Karpas-422 (cell line): ENCODE data around the gene ODAD2. TPM values are rescaled to one million over a fixed set of nuclear protein-coding genes. Genes with fewer than 3 reads are reported as not detected.
"Not testable (repeated sequence)": the region's sequence is repeated elsewhere in the genome, so short reads cannot be mapped to it uniquely, and the experiment has no call there.

Experiments
- DNase-seq: peaks from one replicate; pipeline ENCODE4 v3.0.0-alpha.2; 2015
- H2AFZ ChIP-seq: fragments of 200-600 bp; sonication (generic); 2 replicates; pipeline ENCODE4 v1.6.1; 2014; ENCODE audit warnings: antibody characterized with exemption, low read length, mixed read lengths
- H3K27ac ChIP-seq: fragments of 200-600 bp; sonication (generic); 2 replicates; pipeline ENCODE4 v1.5.1; 2014; ENCODE audit warnings: mild to moderate bottlenecking, low read length, moderate library complexity
- H3K27me3 ChIP-seq: fragments of 200-600 bp; sonication (generic); 2 replicates; pipeline ENCODE4 v1.6.1; 2014; ENCODE audit warnings: low read length, mixed read lengths
- H3K36me3 ChIP-seq: fragments of 200-600 bp; sonication (generic); 2 replicates; pipeline ENCODE4 v1.6.1; 2014; ENCODE audit warnings: low read length, mixed read lengths; ENCODE audit not compliant: insufficient read depth
- H3K4me1 ChIP-seq: fragments of 200-600 bp; sonication (generic); 2 replicates; pipeline ENCODE4 v1.6.1; 2014; ENCODE audit warnings: mild to moderate bottlenecking, low read length, mixed read lengths
- H3K4me2 ChIP-seq: fragments of 200-600 bp; sonication (generic); 2 replicates; pipeline ENCODE4 v1.6.1; 2014; ENCODE audit warnings: low read length, low read depth, mild to moderate bottlenecking; ENCODE audit not compliant: poor library complexity, severe bottlenecking
- H3K4me3 ChIP-seq: fragments of 200-600 bp; sonication (generic); 2 replicates; pipeline ENCODE4 v1.5.1; 2014; ENCODE audit warnings: mild to moderate bottlenecking, antibody characterized with exemption, low read length, mixed read lengths
- H3K79me2 ChIP-seq: fragments of 200-600 bp; sonication (generic); 2 replicates; pipeline ENCODE4 v1.6.1; 2014; ENCODE audit warnings: mild to moderate bottlenecking, low read length, mixed read lengths
- H3K9ac ChIP-seq: fragments of 200-600 bp; sonication (generic); 2 replicates; pipeline ENCODE4 v1.6.0; 2014; ENCODE audit warnings: low read length
- H3K9me2 ChIP-seq: fragments of 200-600 bp; sonication (generic), shearing (Covaris generic); replicated peaks from 2 replicates; pipeline ENCODE4 v1.6.0; 2014; ENCODE audit warnings: mild to moderate bottlenecking, low read length, moderate library complexity; ENCODE audit not compliant: insufficient read depth
- H3K9me3 ChIP-seq: fragments of 300-700, 200-600 bp; sonication (generic); 2 replicates; pipeline ENCODE4 v1.6.1; 2014; ENCODE audit warnings: low read length, mixed read lengths
- H4K20me1 ChIP-seq: fragments of 200-600 bp; sonication (generic); 2 replicates; pipeline ENCODE4 v1.6.1; 2014; ENCODE audit warnings: mild to moderate bottlenecking, antibody characterized with exemption, low read length, low read depth; ENCODE audit not compliant: insufficient read depth
- total RNA-seq: library from RNA; depleted of rRNA; stranded (reverse); fragments of >200 nt; shearing (Covaris generic); gene quantifications from 2 replicates; pipeline ENCODE4 v1.2.3, GENCODE V29; 2014; ENCODE audit warnings: low replicate concordance

Gene ODAD2
- total RNA-seq, 1 experiment from 2014 or later = not detected

DNA sequence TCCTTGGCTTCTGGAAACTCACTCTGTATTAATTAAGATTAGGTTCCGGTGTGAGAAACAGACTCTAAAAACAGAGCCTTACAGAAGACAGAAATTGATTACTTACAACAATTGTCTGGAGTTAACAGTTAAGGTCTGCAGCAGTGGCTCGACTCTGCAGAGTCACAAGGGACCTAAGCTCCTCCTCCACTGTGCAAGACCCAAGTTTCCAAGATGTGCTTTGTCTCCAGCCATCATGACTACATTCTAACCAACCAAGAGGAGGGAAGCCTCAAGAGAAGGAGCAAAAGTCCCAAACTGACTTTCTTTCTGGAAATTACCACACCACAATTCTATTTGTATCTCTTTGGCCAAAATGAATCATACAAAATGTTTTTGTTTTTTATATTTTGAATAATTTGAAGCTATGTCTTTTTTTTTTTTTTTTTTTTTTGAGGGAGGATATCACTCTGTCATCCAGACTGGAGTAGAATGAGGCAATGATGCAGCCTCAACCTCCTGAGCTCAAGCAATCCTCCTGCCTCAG, 14.2 kb upstream of the ODAD2 start:
- no peak overlapping the region for H3K27ac ChIP-seq
- no peaks in the 10 kb centered on the region for H4K20me1 ChIP-seq
- H3K79me2 ChIP-seq = no peaks in the 10 kb centered on the region
- H3K4me3 ChIP-seq = no peak overlapping the region
- no peaks in the 10 kb centered on the region for H3K9me3 ChIP-seq
- H3K4me1 ChIP-seq = no peaks in the 10 kb centered on the region
- H3K9me2 ChIP-seq = no peaks in the 10 kb centered on the region
- no peak overlapping the region for H2AFZ ChIP-seq
- no peaks in the 10 kb centered on the region for H3K36me3 ChIP-seq
- no peak overlapping the region for H3K9ac ChIP-seq
- H3K27me3 ChIP-seq = no peaks in the 10 kb centered on the region
- DNase-seq = no peak
- H3K4me2 ChIP-seq = no peak overlapping the region

DNA sequence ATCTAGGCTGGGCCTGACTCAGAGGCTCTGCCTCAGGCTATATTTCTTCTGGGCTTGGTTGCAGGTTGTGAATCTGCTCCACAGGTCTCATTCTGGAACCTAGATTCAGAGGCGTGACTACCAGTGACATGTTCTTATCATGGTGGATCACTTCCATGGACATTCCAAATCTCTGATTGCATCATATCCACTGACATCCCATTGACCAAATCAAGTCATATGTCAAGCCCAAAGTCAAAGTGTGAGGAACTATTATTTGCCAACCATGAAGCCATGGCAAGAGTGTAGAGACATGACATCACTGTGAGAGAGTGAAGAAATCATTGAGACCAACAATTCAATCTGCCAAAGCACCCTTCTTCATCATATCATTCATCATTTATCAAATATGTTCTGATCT, 11.9 kb upstream of the ODAD2 start:
- Histone ChIP-seq H3K9me3 (no peaks in the 10 kb centered on the region), H2AFZ (no peak overlapping the region), H3K4me2 (no peak overlapping the region), H3K27me3 (no peaks in the 10 kb centered on the region), H3K36me3 (no peaks in the 10 kb centered on the region), H3K9me2 (no peaks in the 10 kb centered on the region), H3K4me3 (no peak overlapping the region), H4K20me1 (no peaks in the 10 kb centered on the region), H3K27ac (no peak overlapping the region), H3K9ac (no peak overlapping the region), H3K79me2 (no peaks in the 10 kb centered on the region), H3K4me1 (no peaks in the 10 kb centered on the region)
- no peak for DNase-seq

- no peak for DNase-seq
- no peaks in the 10 kb centered on the region for H4K20me1 ChIP-seq
- no peaks in the 10 kb centered on the region for H3K4me1 ChIP-seq
- H3K79me2 ChIP-seq = no peaks in the 10 kb centered on the region
- H3K27ac ChIP-seq = no peak overlapping the region
- H3K27me3 ChIP-seq = no peaks in the 10 kb centered on the region
- no peaks in the 10 kb centered on the region for H3K9me3 ChIP-seq
- no peaks in the 10 kb centered on the region for H3K9me2 ChIP-seq
- no peaks in the 10 kb centered on the region for H3K36me3 ChIP-seq
- H3K4me2 ChIP-seq = no peak overlapping the region
- no peak overlapping the region for H3K9ac ChIP-seq
- no peak overlapping the region for H2AFZ ChIP-seq
- H3K4me3 ChIP-seq = no peak overlapping the region
These were observed 9.2 kb upstream of the ODAD2 start for GRCh38 chr10:28008054-28008453.

DNA sequence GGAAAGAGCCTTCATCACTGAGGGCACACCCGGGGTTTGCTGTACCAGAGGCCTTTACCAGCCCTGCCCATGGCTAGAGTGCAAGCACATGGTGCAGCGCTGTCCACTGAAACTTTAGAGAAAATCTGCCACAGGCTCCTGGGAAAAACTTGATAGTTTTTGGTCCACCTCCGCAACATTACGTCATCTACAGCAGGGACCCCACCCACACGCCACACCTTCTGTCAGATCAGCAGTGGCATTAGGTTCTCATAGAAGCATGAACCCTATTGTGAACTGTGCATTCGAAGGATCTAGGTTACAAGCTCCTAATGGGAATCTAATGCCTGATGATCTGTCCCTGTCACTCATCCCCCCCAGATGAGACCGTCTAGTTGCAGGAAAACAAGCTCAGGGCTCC, 2.5 kb upstream of the ODAD2 start:
- Histone ChIP-seq H3K9me3 (no peaks in the 10 kb centered on the region), H3K9ac (no peak overlapping the region), H3K79me2 (no peaks in the 10 kb centered on the region), H4K20me1 (no peaks in the 10 kb centered on the region), H2AFZ (no peak overlapping the region), H3K9me2 (no peaks in the 10 kb centered on the region), H3K4me2 (no peak overlapping the region), H3K4me3 (no peak overlapping the region), H3K4me1 (no peaks in the 10 kb centered on the region), H3K27me3 (no peaks in the 10 kb centered on the region), H3K36me3 (no peaks in the 10 kb centered on the region), H3K27ac (no peak overlapping the region)
- DNase-seq = no peak

- Histone ChIP-seq H3K4me2 (no peak overlapping the region), H3K36me3 (no peaks in the 10 kb centered on the region), H3K4me3 (no peak overlapping the region), H3K79me2 (no peaks in the 10 kb centered on the region), H3K9ac (no peak overlapping the region), H3K9me3 (no peaks in the 10 kb centered on the region), H3K27ac (no peak overlapping the region), H4K20me1 (no peaks in the 10 kb centered on the region), H3K27me3 (no peaks in the 10 kb centered on the region), H2AFZ (no peak overlapping the region), H3K4me1 (no peaks in the 10 kb centered on the region), H3K9me2 (no peaks in the 10 kb centered on the region)
- DNase-seq = no peak
These were observed 513 bp downstream of the ODAD2 start for GRCh38 chr10:27998178-27998953.

- Histone ChIP-seq H3K9ac (no peak overlapping the region), H4K20me1 (no peaks in the 10 kb centered on the region), H3K27me3 (no peaks in the 10 kb centered on the region), H3K4me3 (no peak overlapping the region), H2AFZ (no peak overlapping the region), H3K9me3 (no peaks in the 10 kb centered on the region), H3K27ac (no peak overlapping the region), H3K9me2 (no peaks in the 10 kb centered on the region), H3K4me1 (no peaks in the 10 kb centered on the region), H3K79me2 (no peaks in the 10 kb centered on the region), H3K4me2 (no peak overlapping the region), H3K36me3 (no peaks in the 10 kb centered on the region)
- DNase-seq = no peak
These were observed 1.1 kb downstream of the ODAD2 start for GRCh38 chr10:27997865-27998177.

GRCh38 chr10:27995311-27995710, 3.6 kb downstream of the ODAD2 start:
- Histone ChIP-seq H3K4me1 (no peaks in the 10 kb centered on the region), H3K9me3 (no peaks in the 10 kb centered on the region), H3K27ac (no peak overlapping the region), H3K36me3 (no peaks in the 10 kb centered on the region), H3K9me2 (no peaks in the 10 kb centered on the region), H3K79me2 (no peaks in the 10 kb centered on the region), H3K4me3 (no peak overlapping the region), H3K9ac (no peak overlapping the region), H3K27me3 (no peaks in the 10 kb centered on the region), H4K20me1 (no peaks in the 10 kb centered on the region), H3K4me2 (no peak overlapping the region), H2AFZ (no peak overlapping the region)
- no peak for DNase-seq

DNA sequence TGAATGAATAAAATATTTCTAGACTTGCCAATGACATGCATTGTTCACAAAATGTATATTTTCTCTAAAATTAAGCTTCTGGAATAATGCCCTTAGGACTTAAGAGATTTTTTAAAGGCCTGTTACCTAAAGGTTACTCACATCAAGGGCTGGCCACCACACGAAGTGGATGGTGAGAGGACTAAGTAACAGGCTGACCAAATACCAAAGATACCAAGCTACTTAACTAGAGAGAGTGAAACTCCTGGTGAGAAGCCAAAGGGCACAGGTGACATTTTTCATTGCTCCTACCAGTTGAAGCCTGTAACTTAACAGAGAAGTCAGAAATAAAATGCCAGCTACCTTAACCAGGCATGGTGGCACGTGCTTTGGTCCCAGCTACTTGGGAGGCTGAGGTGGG, 9.5 kb downstream of the ODAD2 start:
- H3K79me2 ChIP-seq, H3K9ac ChIP-seq, H3K27ac ChIP-seq, H3K4me1 ChIP-seq, DNase-seq, H2AFZ ChIP-seq, H3K9me2 ChIP-seq, H3K36me3 ChIP-seq, H3K4me2 ChIP-seq, H3K9me3 ChIP-seq, H4K20me1 ChIP-seq, H3K27me3 ChIP-seq, H3K4me3 ChIP-seq: not testable (repeated sequence)
